Calu3 (cell line): Measurements from ENCODE around the gene PYGM. TPM values are rescaled to one million over a fixed set of nuclear protein-coding genes. Genes with fewer than 3 reads are reported as not detected.

Source experiments
- BruUV-seq: library from RNA; stranded (reverse); fragments of 400-500 nt; replicated peaks from 2 replicates; lab custom pipeline; 2021; lab: Mats Ljungman, UMichigan
- CTCF ChIA-PET: fragments of 300-600 bp; sonication (Branson Sonifier 250); formaldehyde crosslinking; loops from one replicate; lab custom pipeline; 2022; ENCODE audit warnings: antibody characterized with exemption; lab: Charles Lee
- DNase-seq: peaks from one replicate; pipeline ENCODE4 v3.0.0; 2022
- H3K27ac Mint-ChIP-seq: one replicate; pipeline ENCODE4 v1.8.0; 2022; ENCODE audit warnings: mixed read lengths; ENCODE audit not compliant: unreplicated experiment
- H3K27me3 Mint-ChIP-seq: one replicate; pipeline ENCODE4 v1.8.0; 2022; ENCODE audit warnings: mixed read lengths; ENCODE audit not compliant: unreplicated experiment
- H3K36me3 Mint-ChIP-seq: one replicate; pipeline ENCODE4 v1.8.0; 2022; ENCODE audit warnings: mild to moderate bottlenecking, moderate library complexity, mixed read lengths; ENCODE audit not compliant: insufficient read depth, unreplicated experiment
- H3K4me1 Mint-ChIP-seq: one replicate; pipeline ENCODE4 v1.8.0; 2022; ENCODE audit warnings: mild to moderate bottlenecking, low read depth, mixed read lengths; ENCODE audit not compliant: unreplicated experiment
- H3K4me3 Mint-ChIP-seq: one replicate; pipeline ENCODE4 v1.8.0; 2022; ENCODE audit warnings: mild to moderate bottlenecking, low read depth, moderate library complexity, mixed read lengths; ENCODE audit not compliant: unreplicated experiment
- H3K9me3 Mint-ChIP-seq: one replicate; pipeline ENCODE4 v1.8.0; 2022; ENCODE audit warnings: low read depth, mixed read lengths; ENCODE audit not compliant: unreplicated experiment
- CTCF ChIP-seq: fragments of 200-600 bp; IDR thresholded peaks from one replicate; pipeline ENCODE4 v1.8.0; 2022; ENCODE audit warnings: antibody characterized with exemption; ENCODE audit not compliant: unreplicated experiment
- intact Hi-C: fragments of 100-400 bp; cut with micrococcal nuclease; formaldehyde crosslinking; loops from one replicate; pipeline ENCODE4 v1.10.0; 2022; ENCODE audit not compliant: unreplicated experiment
- total RNA-seq: library from RNA; stranded (reverse); gene quantifications from 2 replicates; pipeline ENCODE4 v1.2.3, GENCODE V29; 2022

Gene PYGM
- total RNA-seq, 1 experiment from 2014 or later: 1.4 TPM

GRCh38 chr11:64751136-64751535 lies 8.6 kb downstream of the PYGM start:
- CTCF ChIA-PET: no interaction called here
- peaks cover 18% of the 10 kb centered on the region for H3K27me3 Mint-ChIP-seq
- DNase-seq: no peak
- H3K9me3 Mint-ChIP-seq: no peaks in the 10 kb centered on the region
- TF ChIP-seq CTCF: no peak
- H3K27ac Mint-ChIP-seq: no peak overlapping the region
- BruUV-seq: no TSS peak
- H3K36me3 Mint-ChIP-seq: peaks cover 5% of the 10 kb centered on the region
- intact Hi-C loops: no loop called here
- no peak overlapping the region for H3K4me3 Mint-ChIP-seq
- H3K4me1 Mint-ChIP-seq: no peaks in the 10 kb centered on the region

GRCh38 chr11:64750361-64751054 lies 9.3 kb downstream of the PYGM start:
- intact Hi-C loops: no loop called here
- peaks cover 5% of the 10 kb centered on the region for H3K36me3 Mint-ChIP-seq
- DNase-seq: no peak
- CTCF ChIA-PET: no interaction called here
- no peaks in the 10 kb centered on the region for H3K4me1 Mint-ChIP-seq
- BruUV-seq: no TSS peak
- peaks cover 24% of the 10 kb centered on the region for H3K27me3 Mint-ChIP-seq
- no peak for TF ChIP-seq CTCF
- no peaks in the 10 kb centered on the region for H3K9me3 Mint-ChIP-seq
- H3K27ac Mint-ChIP-seq: no peak overlapping the region
- H3K4me3 Mint-ChIP-seq: no peak overlapping the region

GRCh38 chr11:64747961-64748665 lies 11.7 kb downstream of the PYGM start:
- no peak overlapping the region for H3K27ac Mint-ChIP-seq
- intact Hi-C loops: no loop called here
- DNase-seq: no peak
- H3K4me3 Mint-ChIP-seq: no peak overlapping the region
- H3K36me3 Mint-ChIP-seq: peaks cover 11% of the 10 kb centered on the region
- no TSS peak for BruUV-seq
- CTCF ChIA-PET: no interaction called here
- TF ChIP-seq CTCF: no peak
- H3K4me1 Mint-ChIP-seq: peaks cover 10% of the 10 kb centered on the region
- peaks cover 48% of the 10 kb centered on the region for H3K27me3 Mint-ChIP-seq
- no peaks in the 10 kb centered on the region for H3K9me3 Mint-ChIP-seq

GRCh38 chr11:64746486-64746885 lies 13.3 kb downstream of the PYGM start:
- BruUV-seq: no TSS peak
- TF ChIP-seq CTCF: no peak
- no peak for DNase-seq
- CTCF ChIA-PET: no interaction called here
- peaks cover 10% of the 10 kb centered on the region for H3K4me1 Mint-ChIP-seq
- H3K27me3 Mint-ChIP-seq: peaks cover 58% of the 10 kb centered on the region
- no peak overlapping the region for H3K4me3 Mint-ChIP-seq
- intact Hi-C loops: no loop called here
- no peaks in the 10 kb centered on the region for H3K9me3 Mint-ChIP-seq
- H3K36me3 Mint-ChIP-seq: peaks cover 11% of the 10 kb centered on the region
- H3K27ac Mint-ChIP-seq: no peak overlapping the region
